Left hindlimb (tissue), 1 donor: ENCODE measurements around the gene CCDC124.
"Not testable (repeated sequence)": the region's sequence is repeated elsewhere in the genome, so short reads cannot be mapped to it uniquely, and the experiment has no call there.

Source experiments
- DNase-seq: peaks from one replicate; pipeline ENCODE4 v3.0.0-alpha.2; 2018

CCDC124 gene

DNA sequence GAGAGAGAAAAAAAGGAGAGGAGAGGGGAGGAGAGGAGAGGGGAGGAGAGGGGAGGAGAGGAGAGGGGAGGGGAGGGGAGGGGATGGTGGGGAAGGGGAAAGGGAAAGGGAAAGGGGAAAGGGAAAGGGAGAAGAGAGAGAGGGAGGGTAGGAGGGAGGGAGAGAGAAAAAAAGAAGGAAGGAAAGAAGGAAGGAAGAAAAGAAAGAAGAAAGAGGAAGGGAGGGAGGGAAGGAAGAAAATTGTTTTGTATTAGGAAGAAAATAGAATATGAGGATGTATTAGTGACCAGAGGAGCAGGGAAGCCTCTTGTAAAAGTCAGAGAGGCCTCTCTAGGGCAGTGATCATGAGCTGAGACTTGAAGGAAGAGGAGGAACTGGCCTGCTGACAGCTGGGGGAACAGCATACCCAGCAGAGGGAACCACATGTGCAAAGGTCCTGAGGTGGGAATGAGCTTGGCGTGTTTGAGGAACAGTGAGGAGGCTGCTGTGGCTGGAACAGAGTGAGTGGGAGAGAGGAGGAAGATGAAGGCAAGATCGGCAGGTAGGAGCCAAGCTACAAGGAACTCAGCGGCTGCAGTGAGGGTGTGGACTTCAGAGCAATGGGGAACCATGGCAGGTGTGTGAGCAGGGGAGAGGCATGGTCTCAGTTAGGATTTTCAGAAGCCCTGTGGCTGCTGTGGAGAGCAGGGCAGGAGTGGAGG is 24.5 kb downstream of the CCDC124 start:
- DNase-seq, result no peak

DNA sequence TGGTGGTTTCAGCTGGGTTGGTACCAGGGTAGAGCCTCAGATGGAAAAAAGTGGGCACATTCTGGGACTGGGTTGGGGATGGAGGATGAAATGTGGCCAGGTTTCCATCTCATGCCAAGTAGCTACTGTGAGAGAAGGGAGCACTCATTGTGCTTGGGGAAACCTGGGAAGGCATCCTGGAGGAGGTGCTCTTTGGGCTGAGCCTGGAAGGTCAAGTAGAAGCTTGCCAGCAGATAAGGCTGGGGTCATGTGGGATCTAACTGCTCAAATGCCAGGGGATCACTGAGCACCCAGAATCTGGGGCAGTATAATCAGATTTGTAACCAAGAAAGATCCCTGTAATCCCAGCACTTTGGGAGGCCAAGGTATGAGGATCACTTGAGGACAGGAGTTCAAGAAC is 25.1 kb downstream of the CCDC124 start:
- no peak for DNase-seq

DNA sequence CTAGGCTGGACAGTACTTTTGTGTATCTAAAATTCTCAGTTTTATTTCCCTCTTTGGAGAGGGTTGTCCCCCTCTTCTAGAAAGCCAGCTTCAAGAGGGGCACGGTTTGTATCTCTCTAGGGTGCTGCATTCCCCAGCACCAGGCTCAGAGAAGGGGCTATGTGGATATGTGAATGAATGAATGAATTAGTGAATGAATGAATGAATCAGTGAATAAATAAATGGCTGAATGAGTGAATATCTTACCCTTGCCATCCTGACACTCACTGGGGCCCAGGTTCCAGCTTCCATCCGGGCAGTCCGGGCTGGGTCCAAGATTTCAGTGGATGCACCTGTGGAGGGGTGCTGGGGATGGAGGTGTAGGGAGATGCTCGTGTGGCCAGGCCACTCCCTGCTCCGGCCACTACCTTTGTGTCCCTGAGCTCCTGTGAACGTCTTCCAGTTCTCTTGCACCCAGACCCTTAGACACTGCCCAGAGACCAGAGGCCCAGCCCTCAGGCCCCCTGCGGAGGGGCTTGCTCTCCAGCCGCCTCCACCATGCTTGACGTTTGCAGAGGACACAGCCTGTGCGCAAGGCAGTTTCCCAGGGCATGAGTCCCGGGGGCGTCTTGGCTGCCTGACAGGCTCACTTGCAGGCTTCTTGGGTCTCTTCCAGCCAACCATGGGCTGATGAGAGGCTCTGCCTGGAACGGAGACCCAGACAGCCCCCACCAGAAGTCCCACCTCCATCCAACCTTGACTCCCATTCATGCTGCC is 31.3 kb downstream of the CCDC124 start:
- no peak for DNase-seq

DNA sequence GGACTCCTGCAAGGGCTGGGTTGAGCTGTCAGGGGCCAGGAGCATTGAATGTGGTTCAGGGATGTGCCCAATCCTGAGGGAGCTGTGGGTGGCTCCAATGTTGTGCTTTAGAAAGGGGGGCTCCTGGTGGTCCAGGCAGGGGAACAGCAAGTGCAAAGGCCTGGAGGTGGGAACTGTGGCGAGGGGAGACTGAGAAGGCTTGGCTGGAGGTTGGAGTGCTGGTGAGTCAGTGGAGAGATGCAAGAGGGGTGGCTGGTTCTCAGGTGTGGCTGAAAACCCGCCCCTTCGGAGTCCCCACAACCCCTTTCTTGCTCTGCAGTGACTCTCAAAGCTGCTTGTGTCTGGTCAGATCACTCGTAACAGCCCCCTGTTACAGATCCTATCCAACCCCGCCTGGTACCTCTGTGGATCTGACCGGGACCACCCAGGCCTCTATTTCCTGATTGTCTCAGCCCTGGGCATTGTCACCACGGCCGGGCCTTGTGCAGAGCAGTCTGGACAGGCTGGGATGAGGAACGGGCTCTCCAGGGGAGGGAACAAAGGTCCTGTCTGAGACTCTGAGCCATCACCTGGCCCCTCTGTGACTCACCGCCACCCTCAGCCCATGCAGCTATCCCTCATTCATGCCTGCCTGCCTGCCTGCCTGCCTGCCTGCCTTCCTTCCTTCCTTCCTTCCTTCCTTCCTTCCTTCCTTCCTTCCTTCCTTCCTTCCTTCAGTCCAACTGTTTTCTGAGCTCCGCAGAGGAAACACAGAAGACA is 32.7 kb downstream of the CCDC124 start:
- DNase-seq, result no peak

DNA sequence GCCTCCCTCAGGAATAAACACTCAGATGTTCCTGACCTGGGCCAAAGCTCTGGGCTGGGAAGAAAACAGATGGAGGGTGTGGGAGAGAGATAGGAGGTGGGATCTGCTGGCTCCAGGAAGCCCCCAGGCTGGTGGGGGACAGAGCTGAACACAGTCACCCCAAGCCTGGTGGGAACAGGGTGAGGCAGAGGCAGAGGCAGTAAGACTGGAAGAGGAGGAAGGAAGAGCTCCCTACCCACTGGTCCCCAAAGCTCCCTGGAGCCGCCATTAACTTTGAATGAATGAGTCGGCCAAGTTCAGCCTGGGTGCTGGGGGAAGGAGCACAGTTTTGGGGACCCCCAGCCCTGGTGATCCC is 33.3 kb downstream of the CCDC124 start:
- DNase-seq, result no peak

DNA sequence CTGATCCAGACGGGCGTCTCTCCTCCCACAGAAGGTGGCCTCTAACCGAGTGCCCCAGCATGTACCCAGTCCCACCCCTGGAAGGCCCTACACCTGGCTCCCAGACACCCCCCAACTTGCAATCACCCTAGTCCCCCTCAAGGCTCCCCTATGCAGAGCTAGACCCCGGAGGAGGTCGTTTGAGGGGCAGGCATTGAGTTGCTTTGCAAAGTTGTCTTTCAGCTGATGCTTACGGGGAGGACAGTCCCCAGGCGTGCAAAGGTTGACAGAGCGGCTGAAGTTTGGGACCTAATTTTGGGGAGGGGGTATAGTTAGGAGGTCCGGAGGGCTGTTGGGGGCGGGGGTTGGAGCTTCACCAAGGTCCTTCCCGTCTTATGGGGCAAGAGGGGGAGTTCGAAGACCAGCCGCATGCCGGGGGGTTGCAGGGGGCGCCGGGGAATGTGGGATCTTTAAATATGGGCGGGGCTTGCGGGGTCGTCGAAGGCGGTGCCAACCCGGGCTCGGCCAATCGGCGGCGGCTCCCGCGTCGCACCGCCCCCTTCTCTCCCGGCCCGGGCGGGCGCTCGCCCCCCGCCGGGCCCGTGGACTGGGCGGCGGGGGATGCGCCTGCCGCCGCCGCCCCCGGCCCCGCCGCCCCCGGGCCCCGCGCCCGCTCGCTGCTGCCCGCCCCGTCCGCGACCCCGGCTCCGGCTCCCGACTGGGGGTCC is 33.9 kb downstream of the CCDC124 start, which contains the start of gene KCNN1:
TSS of gene KCNN1 (plus strand) at position 558 of the 707 bp plus-strand sequence. CDS start 6,782 bp downstream, outside the sequence.
- no peak for DNase-seq

DNA sequence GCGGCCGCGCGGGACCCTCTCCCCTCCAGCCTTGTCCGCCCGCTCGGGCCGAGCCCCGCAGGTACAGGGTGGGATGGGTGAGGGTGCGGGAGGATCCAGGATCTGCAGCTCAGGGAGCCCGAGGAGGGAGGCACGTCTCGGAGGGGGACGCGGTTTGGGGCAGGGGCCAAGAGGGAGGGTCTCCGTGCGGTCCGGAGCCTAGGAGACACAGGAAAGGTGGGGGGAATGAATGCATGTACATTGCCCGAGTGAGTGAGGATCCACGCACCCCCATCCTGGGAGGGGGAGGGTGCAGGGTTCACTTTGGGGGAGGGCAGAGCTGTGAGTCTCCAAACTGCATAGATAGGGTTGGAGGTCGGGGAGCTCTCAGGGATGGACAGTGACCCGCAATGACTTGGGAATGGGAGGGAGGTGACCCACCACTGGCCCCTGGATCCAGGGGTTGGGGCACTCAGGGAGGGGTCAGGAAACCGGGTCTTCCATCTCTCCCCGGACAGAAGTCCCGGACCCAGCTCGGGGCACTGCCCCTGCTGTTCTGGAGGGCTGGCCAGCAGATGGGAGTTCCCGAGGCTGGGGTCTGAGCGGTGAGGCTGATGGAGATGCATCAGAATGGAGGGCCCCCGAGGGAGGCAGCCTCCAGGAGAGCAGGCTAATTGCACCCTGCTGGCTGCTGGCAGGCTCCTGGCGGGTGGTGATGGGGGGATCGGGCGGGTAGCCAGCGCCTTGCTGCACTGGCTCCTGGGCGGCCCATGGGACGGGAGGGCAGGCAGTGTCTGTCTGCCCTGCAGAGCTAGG is 34.6 kb downstream of the CCDC124 start:
- no peak for DNase-seq

DNA sequence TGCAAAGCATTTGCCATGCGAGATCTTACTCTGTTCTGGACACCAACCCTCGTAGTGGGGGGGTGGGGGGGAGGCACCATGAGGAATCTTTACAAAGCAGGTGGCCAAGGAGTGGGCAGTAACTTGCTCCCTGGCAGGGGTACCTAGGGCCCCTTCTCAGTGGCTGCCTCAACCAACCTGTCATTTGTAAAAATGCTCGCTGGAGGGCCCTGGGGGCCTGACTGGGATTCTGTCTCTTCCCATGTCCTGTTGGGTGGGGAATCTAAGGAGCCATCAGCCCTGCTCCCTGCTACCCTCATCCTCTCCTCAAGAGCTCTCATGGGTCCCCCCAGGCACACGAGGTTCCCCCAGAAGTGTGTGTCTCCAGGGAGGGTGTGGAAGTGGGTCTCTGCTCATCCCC is 35.5 kb downstream of the CCDC124 start:
- no peak for DNase-seq

DNA sequence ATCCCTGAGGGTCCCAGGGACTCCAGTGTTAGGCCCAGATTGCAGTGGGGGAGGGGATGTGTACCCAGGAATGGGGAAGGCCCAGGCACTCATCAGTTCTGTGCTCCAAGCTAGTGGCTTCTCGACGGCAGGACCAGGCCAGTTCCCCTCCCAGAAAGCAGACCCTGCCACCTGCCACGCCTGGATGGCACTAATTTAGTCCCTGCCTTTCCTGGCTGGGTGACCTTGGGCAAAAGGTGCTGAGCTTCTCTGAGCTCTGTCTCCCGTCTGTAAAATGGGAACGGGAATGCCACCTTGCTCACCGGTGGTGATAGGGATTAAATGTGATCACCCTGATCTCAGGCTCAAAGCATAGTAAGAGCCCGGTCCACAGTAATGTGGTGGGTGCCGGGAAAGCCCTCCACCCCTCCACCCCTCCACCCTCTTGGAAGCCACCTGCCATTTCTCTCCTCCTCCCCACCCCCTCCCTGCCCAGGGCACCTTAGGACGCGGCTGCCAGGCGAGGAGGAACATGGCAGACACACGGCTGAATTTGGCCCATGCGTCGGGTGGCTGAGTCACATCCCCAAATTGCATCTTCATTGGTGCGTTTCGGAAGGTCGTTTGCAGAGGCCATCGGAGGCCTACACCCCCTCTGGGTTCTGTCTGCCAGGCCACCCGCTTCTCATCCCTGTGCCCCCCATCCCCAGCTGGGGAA is 36.4 kb downstream of the CCDC124 start:
- no peak for DNase-seq

DNA sequence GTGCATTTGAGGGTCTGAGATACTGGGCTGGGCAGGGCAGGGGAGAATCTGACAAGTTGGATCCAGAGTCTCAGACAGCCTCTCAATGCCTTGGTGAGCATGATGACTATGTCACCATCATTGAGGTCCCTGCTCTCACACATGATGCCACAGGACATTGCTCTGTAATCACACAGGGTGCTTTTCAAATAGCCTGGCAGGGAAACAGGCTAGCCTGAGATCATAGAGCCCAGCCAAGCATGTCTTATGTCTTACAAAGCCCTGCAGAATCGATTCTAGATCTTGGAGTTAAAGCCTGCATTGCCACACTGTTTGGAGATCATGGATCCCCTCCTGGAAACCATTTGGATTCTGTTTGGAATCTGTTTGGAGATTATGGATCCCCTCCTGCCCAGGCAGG is 39.4 kb downstream of the CCDC124 start:
- no peak for DNase-seq

DNA sequence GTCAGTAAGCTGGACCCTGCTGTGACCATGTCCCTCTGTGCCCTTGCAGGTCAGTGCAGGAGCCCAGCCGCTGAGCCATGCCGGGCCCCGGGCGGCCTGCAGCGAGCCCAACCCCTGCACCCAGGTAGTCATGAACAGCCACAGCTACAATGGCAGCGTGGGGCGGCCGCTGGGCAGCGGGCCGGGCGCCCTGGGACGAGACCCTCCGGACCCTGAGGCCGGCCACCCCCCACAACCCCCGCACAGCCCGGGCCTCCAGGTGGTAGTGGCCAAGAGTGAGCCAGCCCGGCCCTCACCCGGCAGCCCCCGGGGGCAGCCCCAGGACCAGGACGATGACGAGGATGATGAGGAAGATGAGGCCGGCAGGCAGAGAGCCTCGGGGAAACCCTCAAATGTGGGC is 40.9 kb downstream of the CCDC124 start:
- no peak for DNase-seq

DNA sequence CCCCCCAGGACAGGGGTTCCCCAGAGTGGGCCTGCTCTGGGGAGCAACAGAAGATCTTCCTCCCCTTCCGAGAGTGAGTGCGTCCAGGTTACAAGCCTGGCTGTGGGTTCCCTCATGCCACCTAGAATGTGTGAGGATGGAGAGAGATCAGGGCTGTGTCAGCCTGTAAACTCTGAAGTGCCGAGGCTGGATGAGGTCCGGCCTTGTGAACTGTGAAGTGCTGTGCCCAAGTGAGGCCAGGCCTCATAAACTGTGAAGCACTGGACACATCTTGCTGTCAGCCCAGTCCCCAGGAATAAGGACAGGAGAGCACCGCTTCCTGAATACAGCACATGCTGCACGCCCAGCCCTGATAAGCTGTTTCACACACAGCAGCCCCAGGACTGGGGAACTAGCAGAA is 41.7 kb downstream of the CCDC124 start:
- DNase-seq, result no peak

DNA sequence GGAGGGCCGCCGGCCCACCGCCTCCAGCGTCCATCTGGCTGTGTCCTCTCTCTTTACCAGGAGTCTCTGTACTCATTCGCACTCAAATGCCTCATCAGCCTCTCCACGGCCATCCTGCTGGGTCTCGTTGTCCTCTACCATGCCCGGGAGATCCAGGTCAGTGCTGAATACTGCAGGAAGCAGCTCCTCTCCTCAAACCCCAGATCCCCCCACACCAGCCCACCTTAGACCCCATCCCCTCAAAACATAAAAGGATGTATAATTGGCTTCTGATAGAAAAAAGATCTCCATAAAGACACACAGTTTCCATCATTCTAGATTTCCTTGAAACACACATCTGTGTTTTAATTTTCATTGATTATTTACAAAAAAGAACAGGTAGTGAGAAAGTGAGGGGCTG is 42.2 kb downstream of the CCDC124 start:
- DNase-seq, result no peak

DNA sequence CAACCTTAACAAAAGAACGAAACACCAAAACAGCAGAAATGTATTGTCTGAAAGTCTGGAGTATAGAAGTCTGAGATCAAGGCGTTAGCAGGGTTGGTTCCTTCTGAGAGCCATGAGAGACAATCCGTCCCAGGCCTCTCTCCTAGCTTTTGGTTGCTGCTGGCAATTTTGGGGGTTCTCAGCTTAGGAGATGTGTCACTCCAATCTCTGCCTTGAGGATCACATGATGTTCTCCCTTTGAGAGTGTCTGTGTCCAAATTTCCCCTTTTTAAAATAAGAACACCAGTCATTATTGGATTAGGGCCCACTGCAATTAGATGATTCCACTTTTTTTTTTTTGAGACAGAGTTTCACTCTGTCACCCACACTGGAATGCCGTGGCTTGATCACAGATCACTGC is 44.2 kb downstream of the CCDC124 start:
- DNase-seq, result no peak

DNA sequence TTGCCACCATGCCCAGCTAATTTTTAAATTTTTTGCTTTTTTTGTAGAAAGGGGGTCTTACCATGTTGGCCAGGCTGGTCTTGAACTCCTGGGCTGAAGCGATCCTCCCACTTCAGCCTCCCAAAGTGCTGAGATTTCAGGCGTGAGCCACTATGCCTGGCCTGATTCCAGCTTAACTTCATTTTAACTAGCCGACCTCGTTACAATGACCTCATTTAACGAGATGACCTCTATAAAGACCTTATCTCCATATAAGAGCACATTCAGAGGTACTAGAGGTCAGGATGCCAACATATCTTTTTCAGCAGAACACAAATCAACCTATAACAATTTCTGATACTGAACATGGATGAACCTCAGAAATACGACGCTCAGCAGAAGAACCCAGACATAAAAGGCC is 44.7 kb downstream of the CCDC124 start:
- no peak for DNase-seq

DNA sequence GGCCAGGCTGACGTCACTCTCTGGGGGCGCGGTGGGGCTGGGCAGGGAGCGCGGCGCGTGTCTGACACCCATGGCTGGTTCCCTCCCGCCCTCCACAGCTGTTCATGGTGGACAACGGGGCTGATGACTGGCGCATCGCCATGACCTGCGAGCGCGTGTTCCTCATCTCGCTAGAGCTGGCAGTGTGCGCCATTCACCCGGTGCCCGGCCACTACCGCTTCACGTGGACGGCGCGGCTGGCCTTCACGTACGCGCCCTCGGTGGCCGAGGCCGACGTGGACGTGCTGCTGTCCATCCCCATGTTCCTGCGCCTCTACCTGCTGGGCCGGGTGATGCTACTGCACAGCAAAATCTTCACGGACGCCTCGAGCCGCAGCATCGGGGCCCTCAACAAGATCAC is 48.8 kb downstream of the CCDC124 start:
- no peak for DNase-seq

DNA sequence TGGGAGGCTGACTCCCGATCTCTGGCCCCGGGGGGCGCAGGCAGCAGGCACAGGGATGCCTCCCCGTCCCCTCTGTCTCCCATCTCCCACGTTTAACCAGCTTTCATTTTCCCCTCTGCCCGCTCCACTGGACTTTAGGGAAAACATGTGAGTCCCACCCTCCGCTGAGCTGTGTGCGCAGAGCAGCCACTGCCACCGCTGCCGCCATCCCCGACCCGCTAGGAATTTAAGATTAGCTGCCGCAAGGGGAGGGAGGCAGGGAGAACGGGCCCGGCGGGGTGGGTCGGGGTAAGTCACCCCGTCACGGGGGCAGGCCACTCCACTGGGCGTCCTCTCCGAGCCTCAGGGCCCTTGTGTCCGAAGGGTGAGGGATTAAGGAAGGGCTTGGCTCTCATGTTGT is 49.6 kb downstream of the CCDC124 start:
- DNase-seq, result no peak

DNA sequence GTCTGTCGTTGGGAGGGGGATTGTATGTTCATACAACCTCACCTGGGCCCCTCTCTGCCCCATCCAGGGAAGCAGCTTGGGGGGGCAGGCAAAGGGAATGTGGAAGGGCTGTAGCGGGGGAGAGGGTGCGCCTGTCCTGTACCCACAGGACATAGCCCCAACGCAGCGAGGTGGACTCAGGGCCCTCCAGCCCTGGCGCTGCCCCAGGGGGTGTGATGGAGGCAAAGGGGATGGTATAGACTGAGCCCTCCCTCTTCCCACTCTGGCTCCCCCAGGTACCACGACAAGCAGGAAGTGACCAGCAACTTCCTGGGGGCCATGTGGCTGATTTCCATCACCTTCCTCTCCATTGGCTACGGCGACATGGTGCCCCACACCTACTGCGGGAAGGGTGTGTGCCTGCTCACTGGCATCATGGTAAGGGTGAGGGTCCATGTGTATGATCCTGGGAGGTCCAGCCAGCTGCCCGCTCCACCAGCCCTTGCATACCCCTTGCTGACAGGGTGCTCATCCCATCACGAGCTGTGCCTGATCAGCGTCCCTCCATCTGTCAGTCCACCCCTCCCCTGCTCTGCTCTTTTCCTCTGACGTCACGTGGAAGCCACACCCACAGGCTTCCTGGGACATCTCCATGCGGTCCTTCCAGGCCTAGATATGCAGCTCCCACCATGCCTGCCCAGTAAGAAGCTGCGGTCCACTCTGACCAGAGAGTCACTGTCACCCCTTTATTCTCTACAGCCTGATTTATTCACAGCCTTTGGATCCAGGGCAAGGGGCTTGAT is 52.4 kb downstream of the CCDC124 start:
- no peak for DNase-seq

DNA sequence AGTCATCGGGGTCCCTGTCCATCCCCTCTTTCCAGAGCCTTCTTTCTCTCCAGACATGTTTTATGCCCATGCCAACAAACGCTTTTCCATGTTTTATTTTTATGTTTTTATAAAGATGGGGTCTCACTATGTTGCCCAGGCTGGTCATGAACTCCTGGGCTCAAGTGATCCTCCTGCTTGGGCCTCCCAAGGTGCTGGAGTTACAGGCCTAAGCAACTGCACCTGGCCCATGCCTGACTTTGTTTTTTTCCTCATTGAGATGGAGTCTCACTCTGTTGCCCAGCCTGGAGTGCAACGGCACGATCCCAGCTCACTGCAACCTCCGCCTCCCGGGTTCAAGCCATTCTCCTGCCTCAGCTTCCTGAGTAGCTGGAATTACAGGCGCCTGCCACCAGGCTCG is 53.8 kb downstream of the CCDC124 start:
- DNase-seq, result not testable (repeated sequence)

DNA sequence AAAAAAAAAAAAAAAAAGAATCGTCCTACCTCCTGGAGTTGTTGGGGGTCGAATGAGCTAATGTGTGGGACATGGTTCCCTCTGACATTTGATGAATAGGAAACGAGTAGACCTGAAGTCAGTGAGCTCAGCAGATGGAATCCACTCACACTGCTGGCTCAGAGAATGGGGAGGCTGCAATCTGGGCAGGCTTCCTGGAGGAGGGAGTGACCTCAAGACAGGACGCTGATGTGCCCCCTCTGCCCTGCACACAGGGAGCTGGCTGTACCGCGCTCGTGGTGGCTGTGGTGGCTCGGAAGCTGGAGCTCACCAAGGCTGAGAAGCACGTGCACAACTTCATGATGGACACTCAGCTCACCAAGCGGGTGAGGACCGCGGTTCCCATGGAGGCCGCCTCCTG is 55.3 kb downstream of the CCDC124 start:
- no peak for DNase-seq
